Tongue (tissue), 2 donors: ENCODE results near the gene MICALL2. TPM values are rescaled to one million over a fixed set of nuclear protein-coding genes. Genes with fewer than 3 reads are reported as not detected.

Experiments used
- DNase-seq: peaks from one replicate; pipeline ENCODE4 v3.0.0-alpha.2; 2015
- total RNA-seq: library from RNA; depleted of rRNA; stranded (reverse); fragments of >200 nt; gene quantifications from one replicate; pipeline ENCODE4 v1.2.3, GENCODE V29; 2014

MICALL2 gene
- total RNA-seq, 1 donor from 2014 or later: 6.7 TPM

DNA sequence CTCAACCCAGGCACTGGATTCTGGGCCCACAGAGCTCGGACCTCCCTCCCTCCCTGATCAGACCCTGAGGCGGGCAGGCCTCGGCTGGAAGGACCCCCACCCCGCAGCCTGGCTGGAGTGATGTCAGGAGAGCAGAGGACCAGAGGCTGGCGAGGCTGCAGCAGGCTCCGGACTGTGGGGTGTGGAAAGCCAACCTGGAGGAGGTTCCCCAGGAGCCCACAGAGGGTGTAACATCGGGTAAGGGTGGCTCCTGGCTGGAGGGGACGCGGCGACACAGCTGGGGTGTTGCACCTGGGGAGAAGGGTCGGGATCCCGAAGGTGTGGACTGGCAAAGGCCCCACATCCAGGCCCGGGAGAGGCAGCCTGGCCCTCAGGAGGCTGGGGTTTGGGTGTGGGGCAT, 8.9 kb upstream of the MICALL2 start:
- no peak for DNase-seq

- peak; percentile 86 for DNase-seq
Measured at GRCh38 chr7:1466524-1467271, 7.4 kb upstream of the MICALL2 start.

GRCh38 chr7:1464694-1465093, 5.4 kb upstream of the MICALL2 start:
- no peak for DNase-seq

DNA sequence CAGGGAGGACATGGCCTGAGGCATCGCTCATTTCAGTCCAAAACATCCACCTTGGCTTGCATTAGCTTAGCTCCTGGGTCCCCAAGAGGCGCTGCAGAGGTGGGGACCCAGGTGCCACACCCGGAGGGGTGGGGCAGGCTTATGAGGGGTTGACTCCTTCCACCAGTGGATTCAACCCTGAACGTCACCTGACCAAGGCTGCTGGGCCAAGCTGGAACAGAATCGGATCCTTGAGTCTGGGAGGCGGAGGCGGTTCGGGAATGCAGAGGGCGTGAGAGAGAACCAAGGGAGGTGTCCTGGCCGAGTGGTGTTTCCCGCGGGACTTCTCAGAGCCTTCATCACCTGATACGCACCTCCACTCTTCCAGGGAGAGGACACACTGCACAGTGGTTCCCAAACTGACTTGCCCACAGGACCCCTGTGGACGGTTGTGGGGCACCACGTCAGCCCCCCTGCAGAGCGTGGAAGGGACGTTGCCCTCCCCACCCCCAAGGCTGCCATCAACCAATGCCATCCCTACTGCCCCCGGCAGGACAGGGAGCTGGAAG, 4.5 kb upstream of the MICALL2 start:
- no peak for DNase-seq

GRCh38 chr7:1461646-1462375, 2.5 kb upstream of the MICALL2 start:
- no peak for DNase-seq

GRCh38 chr7:1460821-1461645, 1.8 kb upstream of the MICALL2 start:
- DNase-seq: no peak

- DNase-seq: peak; percentile 42
Measured at GRCh38 chr7:1459920-1460820, 900 bp upstream of the MICALL2 start.

- DNase-seq: peak; percentile 99
Measured at GRCh38 chr7:1459512-1459892, 232 bp upstream of the MICALL2 start.

GRCh38 chr7:1457949-1458682, 1.2 kb downstream of the MICALL2 start:
- DNase-seq: peak; percentile 54

DNA sequence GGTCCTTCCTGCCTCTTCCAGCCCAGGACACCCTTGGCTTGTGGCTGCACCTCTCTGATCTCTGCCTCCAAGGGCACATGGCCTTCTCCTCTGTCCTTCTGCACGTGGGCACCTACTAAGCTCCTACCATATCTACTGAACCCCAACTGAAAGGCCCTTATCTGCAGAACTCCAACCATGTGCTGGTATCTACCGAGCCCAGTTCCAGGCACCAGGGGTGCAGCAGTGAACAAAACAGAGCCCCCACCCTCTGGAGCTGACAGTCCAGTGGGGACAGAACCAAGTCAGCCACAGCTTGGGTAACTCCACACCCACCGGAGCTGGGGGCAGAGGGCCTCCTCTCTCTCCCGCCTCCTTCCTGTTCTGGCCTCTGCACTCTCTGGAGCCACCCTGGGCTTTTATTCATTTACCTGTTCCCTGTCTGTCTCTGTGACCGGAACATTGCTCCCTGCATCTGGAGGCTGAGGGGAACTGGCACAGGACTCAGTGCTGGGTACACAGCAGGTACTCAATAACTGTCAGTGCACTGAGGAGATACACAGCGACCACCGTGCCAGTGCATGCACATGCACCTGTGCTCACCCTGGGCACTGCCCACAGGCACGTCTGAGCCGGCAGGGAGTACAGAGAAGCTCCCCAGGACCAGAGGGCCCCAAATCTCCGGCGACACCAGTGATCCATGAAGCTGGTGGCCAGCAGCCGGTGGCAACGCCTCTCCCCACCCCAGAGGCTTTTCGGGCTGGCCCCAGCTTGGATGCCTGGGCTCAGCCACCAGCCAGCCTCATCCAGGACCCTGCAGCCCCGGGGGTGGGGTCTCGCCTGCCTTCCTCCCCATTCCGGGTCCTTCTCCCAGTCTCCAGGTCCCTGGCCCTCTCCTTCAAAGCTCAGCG, 2.0 kb downstream of the MICALL2 start:
- no peak for DNase-seq

DNA sequence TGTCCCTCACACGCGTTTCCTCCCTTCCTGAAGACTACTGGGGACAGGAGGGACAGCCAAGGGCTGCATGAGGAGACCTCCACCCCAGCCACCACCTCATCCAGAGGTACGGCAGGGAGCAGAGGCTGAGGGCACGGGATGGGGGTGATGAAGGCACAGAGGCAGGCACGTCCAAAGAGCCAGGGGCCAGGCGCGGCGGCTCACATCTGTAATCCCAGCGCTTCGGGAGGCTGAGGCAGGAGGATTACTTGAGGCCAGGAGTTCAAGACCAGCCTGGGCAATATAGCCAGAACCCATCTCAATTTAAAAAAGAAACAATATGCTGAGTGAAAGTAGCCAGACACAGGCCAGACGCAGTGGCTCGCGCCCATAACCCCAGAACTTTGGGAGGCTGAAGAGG, 3.3 kb downstream of the MICALL2 start:
- DNase-seq: no peak

DNA sequence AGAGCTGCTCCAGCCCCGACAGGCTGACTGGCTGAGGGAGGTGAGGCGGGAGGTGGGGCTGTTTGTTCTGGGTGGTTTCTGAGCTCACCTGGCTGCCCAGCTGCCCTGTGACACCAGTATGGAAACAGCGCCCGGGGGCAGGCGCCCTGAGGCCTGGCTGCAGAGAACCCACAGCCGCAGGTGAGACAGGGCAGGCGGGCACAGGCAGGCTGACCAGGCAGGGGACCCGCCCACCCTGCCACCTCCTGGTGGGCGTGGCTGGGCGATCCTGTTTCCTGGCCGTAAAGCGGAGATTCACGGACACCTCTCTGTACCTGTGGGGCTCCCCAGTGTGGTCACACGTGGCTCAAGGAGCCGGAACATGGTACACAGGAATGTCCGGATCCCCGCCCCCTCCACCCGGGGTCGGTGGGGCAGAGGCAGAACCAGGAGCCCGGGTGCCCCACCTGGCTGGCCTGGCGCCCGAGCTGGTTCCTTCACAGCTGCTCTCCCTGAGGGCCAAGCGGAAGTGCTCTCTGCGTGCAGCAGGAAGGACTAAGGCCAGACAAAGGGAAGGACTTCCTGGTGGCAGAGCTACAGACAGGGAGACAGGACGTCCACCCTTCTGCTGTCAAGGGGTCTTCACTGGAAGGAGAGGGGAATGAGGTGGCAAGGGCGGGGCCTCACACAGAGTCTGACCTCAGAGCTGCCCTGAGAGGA, 3.9 kb downstream of the MICALL2 start:
- no peak for DNase-seq

DNA sequence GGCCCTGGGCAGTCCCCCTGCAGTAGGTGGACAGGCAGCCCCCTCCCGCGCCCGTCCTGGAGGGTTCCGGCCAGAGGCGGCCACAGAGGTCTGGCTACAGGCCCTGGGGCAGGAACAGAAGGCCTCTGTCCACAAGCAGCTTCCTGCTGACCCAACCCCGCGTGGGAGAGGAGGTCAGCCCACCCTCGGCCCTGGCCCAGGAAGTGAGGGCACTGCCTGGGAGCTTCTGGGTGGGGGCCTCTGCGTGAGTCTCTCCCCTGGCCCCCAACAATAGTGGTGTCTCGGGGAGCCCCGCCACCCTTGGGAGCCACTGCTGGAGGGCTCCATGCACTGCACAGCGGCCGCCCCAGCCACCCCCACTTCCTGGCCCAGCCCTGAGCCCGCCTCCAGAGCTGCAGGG, 4.7 kb downstream of the MICALL2 start:
- DNase-seq: no peak

GRCh38 chr7:1452205-1452604, 7.1 kb downstream of the MICALL2 start:
- DNase-seq: no peak

- DNase-seq: no peak
Measured at GRCh38 chr7:1450987-1451386, 8.3 kb downstream of the MICALL2 start.

DNA sequence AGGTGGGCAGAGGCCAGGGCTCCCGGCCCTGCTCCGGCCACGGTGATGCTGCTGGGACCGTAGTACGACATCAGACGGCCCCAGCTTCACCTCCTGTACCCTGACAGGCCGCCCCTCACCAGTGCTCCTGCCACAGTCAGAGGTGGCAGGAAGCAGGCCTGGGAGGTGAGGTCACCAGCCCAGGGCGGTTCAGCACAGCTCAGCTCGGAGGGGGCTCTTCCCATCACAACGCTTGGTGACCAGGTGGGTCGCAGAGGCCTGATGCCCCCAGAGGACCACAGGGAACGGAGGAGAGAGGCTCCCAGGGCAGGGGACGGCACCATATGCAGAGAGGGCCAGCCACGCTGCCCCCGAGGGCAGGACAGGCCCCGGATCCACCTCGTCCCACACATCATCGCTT, 8.8 kb downstream of the MICALL2 start:
- DNase-seq: no peak

- DNase-seq: no peak
Measured at GRCh38 chr7:1449951-1450350, 9.3 kb downstream of the MICALL2 start.

GRCh38 chr7:1449501-1449900, 9.8 kb downstream of the MICALL2 start:
- DNase-seq: no peak

DNA sequence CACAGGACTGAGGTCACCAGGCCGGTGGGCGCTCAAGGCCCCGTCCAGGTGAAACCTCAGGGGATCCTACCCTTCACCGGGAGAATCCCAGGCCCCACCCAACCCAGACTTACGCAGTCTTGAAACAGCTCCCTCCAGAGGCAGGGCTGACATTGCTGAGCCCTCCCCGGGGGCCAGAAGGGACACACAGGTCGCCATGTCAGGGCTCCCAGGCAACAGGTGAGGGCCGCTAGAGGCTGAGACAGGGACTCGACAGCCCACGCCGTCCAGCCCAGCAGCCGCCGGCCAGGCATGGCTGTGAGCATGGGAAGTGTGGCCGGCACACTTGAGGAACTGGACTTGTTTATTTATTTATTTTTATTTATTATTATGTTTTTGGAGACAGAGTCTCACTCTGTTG, 10.3 kb downstream of the MICALL2 start:
- DNase-seq: no peak
